ENCODE results near the gene C5orf63.
"Not testable (repeated sequence)": the region's sequence is repeated elsewhere in the genome, so short reads cannot be mapped to it uniquely, and the experiment has no call there.

The C5orf63 gene

DNA sequence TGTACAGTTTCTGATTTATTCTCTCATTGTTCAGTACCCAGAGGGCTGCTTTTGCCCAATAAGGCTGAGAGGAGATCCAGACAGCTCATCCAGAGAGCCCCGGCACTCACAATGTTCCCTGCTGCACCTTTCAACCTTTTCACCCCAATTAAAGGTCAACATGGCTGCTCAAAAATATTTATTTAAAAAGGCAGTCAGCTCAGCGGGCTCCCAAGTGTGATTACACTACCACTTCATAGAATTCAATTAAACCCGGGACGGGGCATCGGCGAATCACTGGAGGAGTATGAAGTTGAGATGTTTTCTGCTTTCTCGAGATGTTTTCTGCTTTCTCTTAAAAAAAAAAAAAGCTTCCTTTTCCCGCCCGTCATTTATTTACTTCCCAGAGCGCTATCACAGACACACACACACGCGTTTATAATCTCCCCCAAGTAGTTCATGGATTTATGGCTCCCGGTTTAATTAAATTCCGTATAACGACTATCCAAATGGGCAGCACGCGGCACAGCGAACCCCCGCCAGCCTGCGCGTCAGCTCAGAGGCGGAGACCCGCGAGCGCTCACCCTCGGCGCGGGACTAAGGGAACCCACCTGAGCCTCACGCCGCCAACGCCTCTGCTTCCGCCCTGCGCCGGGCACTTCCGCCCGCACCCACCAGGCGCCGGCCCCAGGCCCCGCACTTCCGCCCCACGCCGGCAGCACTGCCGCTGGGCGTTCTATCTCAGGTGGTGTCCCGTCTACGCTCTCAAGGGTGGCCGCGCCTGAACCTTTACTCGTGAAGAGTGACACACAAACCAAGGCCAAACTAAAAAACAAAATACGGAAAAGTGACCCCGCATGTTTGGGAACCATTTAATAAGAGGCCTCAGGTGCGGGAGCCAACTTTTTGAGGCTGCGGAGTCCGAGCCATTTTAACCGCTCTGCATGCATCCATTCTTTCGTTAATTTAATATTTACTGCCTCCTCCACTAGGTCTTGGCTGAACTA is at the start of gene C5orf63:
TSS of gene C5orf63 (minus strand) at position 642 of the 986 bp plus-strand sequence. CDS start 14,507 bp downstream, outside the sequence.
- DNase-seq = peak; percentile 16

DNA sequence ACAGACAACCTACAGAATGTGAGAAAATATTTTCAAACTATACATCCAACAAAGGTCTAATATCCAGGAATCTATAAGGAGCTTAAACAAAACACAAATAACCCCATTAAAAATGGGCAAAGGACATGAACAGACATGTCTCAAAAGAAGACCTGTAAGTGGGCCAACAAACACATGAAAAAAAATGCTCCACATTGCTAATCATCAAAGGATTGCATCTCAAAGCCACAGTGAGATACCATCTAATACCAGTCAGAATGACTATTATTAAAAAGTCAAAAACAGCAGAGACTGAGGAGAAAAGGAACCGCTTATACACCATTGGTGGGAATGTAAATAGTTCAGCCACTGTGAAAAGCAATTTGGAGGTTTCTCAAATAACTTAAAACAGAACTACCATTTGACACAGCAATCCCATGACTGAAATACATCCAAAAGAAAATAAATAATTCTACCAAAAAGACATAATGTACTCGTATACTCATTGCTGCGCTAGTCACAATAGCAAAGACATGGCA is 39.1 kb upstream of the C5orf63 start:
- DNase-seq = no peak

DNA sequence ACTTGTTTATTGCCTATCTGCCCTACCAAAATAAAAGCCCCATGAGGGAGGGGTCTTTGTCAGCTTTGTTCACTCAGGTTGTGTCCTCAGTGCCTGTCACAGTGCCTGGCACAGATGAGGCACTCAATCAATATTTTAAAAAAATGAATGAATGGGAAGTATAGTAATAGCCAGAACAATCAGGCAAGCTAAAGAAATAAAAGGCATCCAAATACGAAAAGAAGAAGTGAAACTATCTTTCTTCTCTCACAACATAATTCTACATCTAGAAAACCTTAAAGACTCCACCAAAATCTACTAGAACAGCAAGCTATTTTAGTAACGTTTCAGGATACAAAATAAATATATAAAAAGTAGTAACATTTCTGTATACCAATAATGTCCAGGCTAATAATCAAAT is 37.8 kb upstream of the C5orf63 start:
- no peak for DNase-seq

DNA sequence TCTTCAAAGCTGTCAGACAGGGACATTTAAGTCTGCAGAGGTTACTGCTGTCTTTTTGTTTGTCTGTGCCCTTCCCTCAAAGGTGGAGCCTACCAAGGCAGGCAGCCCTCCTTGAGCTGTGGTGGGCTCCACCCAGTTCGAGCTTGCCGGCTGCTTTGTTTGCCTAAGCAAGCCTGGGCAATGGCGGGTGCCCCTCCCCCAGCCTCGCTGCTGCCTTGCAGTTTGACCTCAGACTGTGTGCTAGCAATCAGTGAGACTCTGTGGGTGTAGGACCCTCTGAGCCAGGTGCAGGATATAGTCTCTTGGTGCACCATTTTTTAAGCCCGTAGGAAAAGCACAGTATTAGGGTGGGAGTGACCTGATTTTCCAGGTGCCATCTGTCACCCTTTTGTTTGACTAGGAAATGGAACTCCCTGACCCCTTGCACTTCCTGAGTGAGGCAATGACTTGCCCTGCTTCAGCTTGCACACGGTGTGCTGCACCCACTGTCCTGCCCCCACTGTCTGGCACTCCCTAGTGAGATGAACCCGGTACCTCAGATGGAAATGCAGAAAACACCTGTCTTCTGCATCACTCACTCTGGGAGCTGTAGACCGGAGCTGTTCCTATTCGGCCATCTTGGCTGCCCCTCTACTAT is 35.4 kb upstream of the C5orf63 start:
- DNase-seq = not testable (repeated sequence)

DNA sequence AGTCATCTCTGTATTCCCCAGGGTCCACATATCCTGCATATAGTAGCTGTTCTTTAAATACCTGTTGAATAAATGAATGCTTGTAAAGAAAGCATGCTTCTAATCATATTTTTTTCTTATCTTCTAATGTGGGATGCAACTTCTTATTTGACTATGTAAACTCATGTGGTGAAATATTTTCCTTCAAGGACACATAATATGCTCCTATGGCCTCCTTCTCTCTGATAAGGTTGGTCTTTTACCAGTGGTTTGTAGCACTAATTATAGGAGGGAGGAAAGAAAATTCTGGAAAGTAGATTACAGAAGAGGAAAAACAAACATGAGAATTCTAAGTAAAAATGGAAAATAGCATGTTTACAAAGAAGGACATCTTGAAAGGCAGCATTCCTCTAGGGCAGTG is 28.6 kb upstream of the C5orf63 start:
- no peak for DNase-seq

DNA sequence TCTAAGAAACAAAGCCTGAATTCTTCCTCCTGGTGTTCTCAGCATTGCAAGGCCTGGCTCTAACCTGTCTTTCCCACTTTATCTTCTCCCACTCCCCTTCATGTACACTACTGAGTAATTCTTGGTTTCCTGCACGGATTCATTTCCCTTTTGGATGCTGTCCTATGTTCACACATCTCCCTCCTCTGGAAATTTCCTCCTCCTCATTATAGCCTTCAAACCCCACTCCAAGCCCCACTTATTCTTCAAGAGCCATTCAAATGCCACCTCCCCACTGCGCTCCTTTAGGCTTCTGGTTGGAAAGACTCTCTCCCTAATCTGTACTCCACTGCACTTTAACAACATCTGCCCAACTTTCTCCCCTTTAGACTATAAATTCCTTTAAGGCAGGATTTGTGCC is 28.2 kb upstream of the C5orf63 start:
- DNase-seq = no peak

DNA sequence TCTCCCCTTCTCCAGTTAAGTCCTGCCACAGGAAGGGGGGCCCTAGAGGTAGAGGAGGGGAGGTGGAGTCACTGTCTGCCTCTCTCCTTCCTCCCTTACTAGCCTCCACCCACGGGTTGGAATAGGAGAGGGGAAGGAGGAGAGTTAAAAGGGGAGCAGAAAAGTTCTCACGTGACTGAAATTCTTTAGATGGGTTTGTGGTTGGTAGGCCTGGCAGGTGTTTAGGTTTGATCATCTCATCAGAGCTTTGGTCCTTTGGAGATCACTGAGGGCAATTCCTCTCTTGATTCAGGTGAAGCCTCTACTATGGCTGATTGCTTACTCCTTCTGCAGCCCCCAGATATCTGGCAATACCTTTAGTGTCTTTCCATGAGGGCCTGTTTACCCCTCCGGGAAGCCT is 24.9 kb upstream of the C5orf63 start:
- no peak for DNase-seq

DNA sequence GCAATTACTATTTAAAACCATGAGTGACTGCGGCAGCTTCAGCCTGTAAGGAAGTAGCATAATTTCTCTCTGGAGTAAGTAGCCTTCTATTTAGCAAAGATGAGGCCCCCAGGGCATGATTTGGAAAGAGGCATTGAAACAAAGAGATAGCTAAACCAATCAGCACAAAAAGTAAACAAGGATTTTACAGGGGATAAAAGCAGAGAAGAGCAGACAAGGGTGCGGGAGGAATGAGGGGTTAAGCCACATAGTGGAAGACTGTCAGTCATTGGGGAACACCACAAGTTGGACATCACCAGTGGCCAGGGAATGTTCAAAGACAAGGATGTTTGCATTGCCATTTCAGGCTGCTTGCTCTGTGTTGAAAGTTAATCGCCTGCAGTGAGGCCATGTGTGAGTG is 24.0 kb upstream of the C5orf63 start:
- no peak for DNase-seq

DNA sequence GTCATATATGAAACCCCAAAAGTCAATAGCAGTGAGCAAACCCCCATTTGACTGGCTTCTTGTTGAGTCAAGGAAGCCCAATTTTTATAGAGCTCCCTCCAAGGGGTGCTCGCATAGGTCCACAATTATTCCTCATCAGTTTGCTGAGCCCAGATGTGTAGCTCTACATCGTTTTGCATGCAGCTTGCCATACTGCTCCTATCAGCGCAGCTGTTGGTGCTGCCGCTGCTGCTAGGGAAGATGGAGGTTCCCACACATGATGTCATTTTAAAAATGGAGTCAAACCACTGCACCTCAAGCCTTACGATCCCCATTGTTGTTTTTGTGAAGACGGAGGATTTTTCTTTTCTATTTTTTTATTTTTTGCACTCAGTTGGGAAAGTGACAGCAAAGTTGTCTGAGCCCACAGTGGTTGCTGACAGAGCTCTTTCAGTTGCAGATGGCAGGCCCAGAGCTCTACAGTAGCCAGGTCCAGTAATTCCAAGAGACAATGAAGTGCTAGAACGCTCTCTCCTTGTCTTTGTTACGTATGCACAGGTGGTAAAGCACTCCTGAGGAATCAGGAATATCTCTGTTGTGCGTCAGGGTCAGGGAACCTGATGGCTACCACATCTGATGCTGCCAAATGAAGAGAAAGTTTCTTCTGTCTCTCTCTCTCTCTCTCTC is 23.2 kb upstream of the C5orf63 start:
- DNase-seq = no peak

DNA sequence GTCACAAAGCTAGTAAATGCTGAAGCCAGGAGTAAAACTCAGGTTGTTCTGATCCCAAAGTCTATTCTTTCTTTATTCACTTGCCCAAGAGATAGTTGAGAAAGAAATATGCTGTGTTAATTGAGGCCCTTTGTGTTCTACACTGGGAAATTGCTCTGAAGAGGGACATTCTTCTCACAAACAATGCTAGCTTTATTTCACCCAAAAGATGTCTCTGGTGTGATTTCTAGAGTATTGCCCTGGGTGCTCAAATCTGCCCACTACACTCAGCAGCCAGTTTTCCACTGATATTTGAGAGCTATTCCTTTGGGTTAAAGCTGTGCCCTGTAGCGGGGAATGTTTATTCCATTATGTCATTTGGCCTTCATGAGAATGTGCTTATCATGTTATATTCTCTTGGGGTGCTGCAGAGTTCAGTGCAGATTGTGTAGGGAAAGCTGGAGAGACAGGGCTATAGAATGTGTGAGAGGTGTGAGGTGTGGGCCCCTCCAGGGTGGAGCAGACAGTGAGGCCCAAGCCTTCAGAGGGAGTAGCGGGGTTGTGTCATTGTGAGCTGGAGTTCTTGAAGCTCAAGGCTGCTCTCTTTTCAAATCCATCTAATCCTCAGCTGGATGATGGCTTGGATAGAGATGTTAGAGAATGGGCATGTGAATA is 21.0 kb upstream of the C5orf63 start:
- no peak for DNase-seq

DNA sequence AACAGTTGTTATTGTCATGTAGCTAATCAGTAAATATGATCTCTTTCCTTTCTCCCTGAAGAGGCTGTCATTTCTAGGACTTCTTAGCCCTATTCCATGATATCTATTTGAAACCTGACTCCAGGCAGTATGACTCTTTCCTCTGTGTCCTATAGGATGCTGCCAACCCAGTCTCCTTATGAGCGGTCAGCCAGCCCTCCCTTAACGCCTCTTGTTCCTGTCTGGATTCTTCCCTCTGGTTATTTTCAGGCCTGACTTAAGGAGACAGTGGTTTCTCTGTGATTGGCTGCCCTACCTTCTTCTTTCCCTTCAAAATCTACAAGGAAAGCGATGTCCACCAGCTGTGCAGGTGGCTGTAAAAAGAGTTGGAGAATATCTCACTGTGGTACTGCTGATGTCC is 19.4 kb upstream of the C5orf63 start:
- DNase-seq = no peak

DNA sequence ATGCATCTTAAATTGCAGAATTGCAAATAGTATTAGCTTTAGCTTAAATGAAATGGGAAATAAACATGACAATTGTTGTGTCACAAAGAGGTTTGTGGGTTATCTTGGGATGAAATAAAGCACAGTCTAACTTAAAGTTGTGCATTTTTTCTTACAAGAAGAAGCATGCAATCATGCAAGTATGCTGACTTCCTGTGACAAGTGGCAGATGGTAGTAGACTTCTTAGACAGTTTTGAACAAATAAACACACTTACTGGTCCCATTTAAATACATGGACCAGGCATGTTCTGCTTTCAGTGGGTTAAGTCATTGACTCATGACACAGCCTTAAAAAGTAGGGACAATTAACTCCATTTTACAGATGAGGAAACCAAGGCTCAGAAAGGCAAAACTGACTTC is 15.9 kb upstream of the C5orf63 start:
- no peak for DNase-seq

DNA sequence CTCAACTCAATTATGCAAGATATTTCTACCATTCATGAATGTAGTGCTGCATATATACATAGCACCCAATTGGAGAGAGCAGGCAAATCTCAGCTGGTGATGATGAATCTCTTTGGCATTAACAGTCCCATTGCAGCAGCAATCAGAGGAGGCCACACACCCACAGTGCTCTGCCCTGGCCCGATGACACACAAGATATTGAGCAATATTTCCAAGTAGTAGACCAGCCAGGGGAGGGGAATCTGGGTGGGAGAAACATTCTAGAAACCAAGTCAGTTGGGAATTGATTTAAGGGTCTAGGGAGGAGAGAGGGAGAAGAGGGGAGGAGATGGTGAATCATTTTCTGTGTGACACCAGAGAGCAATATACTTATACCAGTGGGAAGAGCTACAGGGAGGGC is 14.9 kb upstream of the C5orf63 start:
- peak; percentile 81 for DNase-seq

DNA sequence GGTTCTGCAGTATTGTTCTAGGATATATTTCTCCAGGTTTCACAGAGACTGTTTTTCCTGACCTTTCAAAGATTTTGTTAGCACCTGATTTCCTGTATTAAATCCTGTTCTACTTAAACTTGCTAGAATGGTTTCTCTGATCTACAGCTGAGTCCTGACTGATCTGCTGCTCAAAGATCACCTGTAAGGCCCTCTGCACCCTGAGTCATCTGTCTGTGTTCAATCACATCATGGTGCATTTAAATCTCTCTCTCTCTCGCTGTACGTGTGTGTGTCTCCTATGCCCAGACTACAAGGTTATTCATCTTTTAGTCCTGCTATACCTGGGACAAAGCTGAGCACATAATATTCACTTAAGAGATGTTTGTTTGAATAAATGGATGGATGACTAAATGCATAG is 13.3 kb upstream of the C5orf63 start:
- DNase-seq = no peak

DNA sequence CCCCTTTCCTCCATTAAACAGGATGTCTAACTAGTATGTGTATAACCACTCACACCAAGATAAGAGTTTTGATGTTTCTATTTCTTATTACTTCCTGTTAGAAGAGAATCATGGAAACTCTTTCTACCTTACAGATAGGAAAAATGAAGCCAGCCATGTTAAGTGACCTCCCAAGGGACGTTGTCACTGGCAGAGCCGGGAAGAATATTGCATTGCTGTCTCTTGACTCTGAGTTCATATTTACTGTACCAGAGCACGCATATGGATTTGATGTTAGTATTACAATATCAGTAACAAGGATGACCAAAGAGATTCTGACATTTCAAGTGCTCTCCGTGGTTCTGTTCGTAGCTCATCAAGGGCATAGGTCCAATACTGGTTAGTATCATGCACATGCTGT is 12.5 kb upstream of the C5orf63 start:
- DNase-seq = no peak

DNA sequence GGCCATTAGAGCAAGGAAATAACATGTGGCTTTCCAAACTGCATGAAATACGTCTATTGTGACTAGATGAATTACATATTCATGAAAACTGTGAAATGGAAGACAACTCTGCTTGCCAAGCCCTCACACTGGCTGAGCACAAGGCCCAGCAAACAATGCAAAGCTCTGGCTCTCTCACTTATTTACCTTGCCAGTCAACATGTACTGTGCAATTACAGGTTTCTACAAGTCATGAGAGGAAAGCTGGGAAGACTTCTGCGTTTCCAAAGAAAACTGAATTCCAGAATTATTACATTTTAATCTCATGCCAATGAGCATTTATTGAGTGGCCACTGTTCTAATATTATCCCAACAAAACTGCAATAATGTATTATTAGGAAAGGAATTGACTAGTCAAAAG is 12.1 kb upstream of the C5orf63 start:
- no peak for DNase-seq

DNA sequence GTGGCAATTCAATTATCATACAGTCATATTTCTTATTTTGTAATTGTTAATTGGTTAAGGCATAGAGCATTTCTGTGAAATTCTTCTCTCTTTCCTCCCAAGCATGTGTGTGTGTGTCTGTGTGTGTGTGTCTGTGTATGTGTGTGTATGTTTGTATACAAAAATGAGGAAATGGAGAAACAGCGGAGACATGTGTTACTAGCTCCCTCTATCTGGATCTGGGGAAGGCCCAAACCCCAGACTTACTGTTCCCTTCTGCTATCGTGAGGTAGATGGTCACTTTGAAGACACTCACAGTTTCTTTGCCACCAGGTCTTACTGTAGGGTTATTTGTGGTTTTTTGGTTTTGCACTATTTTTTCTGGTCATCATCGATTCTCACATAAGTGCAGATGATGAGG is 11.4 kb upstream of the C5orf63 start:
- no peak for DNase-seq

DNA sequence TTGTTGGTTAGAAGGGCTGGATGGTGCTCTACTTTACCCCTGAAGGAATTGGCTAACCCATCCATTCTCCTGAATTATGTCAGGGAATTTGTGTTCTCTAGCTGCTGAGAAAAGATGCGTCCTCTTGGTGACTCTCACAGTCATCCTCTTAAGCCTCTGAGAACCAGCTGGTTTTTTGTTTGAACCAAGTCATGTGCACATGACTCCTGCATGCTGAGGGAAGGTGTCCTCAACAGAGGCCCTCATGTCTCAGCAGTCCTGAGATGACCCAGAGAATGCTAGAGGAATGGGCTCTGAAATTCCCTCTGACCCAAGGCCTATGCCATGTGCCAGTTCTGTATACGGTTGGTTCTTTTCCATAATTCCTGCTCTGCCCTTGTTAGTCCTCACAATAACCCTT is 10.4 kb upstream of the C5orf63 start:
- DNase-seq = no peak

DNA sequence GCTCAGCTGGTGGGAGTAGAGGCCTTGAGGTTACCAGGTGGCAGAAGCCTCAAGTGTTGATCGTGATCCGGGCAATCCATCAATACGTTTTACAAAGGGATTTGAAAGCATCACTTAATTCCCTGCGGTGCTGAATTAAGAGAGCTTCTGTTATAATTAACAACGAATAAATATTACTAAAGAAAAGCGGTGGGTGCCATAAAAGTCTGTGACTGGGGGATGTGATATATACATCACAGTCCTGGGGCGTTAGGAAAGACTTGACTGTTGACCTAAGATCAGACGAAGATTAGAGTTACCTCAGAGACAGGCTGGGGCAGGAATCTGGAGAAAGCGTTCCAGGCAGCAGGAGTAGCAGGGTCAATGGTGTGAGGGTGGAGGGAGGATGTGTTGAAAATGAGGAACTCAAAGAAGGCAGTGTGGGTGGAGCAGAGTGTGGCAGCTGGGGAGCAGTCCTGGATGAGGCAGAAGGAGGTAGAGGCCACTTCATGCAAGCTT is 6.7 kb upstream of the C5orf63 start:
- no peak for DNase-seq

DNA sequence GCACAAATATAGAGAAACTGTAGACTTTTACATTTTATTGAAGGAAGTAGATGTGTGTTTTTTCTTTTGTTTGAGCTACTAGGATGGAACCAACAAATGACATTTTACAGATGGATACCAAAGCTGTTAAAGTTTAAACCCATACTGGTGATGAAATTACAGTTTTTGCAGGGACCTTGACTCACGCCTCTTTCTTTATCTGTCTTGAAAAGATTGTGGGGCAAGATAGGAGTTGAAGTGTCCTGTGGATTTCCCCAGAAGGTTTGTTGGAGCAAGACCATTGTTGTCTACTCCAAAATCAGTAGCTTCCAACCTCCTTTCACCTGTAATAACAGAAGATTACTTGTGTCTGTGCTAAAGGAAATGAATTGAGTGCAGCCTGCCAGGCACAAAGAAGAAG is 4.1 kb upstream of the C5orf63 start:
- DNase-seq = no peak

DNA sequence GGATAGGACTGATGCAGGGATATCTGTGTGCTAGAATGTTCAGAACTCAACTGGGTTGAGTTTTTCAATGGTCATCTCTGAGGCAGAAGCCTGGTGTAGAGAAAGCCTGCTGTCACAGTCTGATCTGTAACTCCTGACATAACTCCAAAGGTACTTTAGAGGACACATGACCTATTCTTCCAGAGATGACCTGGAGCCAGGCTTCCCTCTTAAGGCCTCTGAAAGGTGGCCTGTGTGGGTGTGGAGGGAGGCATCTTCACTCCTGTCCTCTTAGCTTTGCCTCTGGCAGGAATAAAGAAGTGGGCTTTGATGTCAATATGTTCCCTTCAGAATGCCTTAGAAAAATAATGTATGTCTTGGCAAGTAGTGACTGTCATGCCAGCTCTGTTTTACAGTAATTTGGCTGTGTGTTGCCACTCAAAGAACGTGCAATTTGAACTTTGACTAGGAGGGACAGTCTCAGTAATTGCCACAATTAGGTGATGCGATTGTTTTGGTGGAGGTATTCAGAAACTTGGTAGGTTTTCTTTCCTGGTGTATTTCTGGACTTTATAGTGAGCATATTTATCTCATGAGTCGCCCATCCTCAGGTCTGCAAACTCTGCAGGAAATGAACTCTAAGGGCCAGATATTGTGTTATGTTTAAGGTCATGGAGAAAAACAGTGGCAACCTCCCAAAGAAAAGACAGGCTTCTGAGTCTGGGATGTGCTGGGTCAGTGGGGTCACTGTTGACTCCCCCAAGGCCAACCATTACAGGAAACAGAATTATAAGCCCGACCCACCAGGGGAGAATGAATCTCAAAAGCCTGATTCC is 3.2 kb upstream of the C5orf63 start:
- no peak for DNase-seq

DNA sequence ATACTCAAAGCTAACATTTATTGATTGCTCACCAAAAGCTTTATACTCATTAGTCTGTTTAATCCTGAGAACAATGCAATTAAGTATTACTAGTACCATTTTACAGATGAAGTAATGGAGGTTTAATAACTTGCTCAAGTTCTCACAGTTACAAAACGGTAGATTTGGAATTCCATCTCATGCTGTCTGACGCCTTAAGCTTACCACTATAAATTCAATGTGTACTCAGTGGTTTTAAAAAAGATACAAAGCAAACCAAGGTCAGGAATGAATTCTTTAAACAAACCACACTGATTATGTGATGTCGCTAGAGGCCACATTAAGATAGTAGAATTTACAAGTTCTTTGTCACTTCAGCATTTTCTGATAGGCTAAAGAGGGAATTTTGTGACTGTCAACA is 1.2 kb upstream of the C5orf63 start:
- DNase-seq = no peak
